CD4-positive, alpha-beta T cell treated with Interleukin-4 for 1 hour (primary cell): ENCODE data around the gene CFTR.
"Not testable (repeated sequence)": the region's sequence is repeated elsewhere in the genome, so short reads cannot be mapped to it uniquely, and the experiment has no call there.

ENCODE experiments used
- DNase-seq, 2 donors: peaks; one replicate each; pipeline ENCODE4 v3.0.0-alpha.2; 2020 to 2022

CFTR gene

GRCh38 chr7:117502331-117502730, 22.5 kb downstream of the CFTR start:
- no peak for DNase-seq

GRCh38 chr7:117505238-117505637, 25.4 kb downstream of the CFTR start:
- no peak for DNase-seq

GRCh38 chr7:117508676-117509075, 28.9 kb downstream of the CFTR start:
- no peak for DNase-seq

GRCh38 chr7:117517194-117517593, 37.4 kb downstream of the CFTR start:
- not testable (repeated sequence) for DNase-seq

GRCh38 chr7:117530390-117530789, 50.6 kb downstream of the CFTR start:
- no peak for DNase-seq

GRCh38 chr7:117531595-117532244, 51.9 kb downstream of the CFTR start:
- no peak for DNase-seq

GRCh38 chr7:117538053-117538452, 58.2 kb downstream of the CFTR start:
- DNase-seq, result no peak

- no peak for DNase-seq
Observed at GRCh38 chr7:117544061-117544460, 64.2 kb downstream of the CFTR start.

GRCh38 chr7:117548035-117548434, 68.2 kb downstream of the CFTR start:
- DNase-seq, result no peak

GRCh38 chr7:117550625-117551024, 70.8 kb downstream of the CFTR start:
- no peak for DNase-seq

GRCh38 chr7:117552660-117553059, 72.8 kb downstream of the CFTR start:
- no peak for DNase-seq

- DNase-seq, result no peak
Observed at GRCh38 chr7:117555260-117555659, 75.4 kb downstream of the CFTR start.

- DNase-seq, result no peak
Observed at GRCh38 chr7:117559391-117559790, 79.6 kb downstream of the CFTR start.

- DNase-seq, result no peak
Observed at GRCh38 chr7:117560030-117560429, 80.2 kb downstream of the CFTR start.

GRCh38 chr7:117562759-117563158, 82.9 kb downstream of the CFTR start:
- no peak for DNase-seq

GRCh38 chr7:117564080-117564479, 84.3 kb downstream of the CFTR start:
- no peak for DNase-seq

- no peak for DNase-seq
Observed at GRCh38 chr7:117564627-117565026, 84.8 kb downstream of the CFTR start.

GRCh38 chr7:117565226-117565625, 85.4 kb downstream of the CFTR start:
- no peak for DNase-seq

- DNase-seq, result no peak
Observed at GRCh38 chr7:117567781-117568180, 88.0 kb downstream of the CFTR start.

GRCh38 chr7:117572856-117573620, 93.2 kb downstream of the CFTR start:
- no peak for DNase-seq

GRCh38 chr7:117581424-117581823, 101.6 kb downstream of the CFTR start:
- no peak for DNase-seq

GRCh38 chr7:117582219-117582704, 102.4 kb downstream of the CFTR start:
- no peak for DNase-seq

GRCh38 chr7:117587931-117588330, 108.1 kb downstream of the CFTR start:
- DNase-seq, result no peak

GRCh38 chr7:117588352-117588794, 108.5 kb downstream of the CFTR start:
- DNase-seq, result no peak
